Measurements from ENCODE around the gene TCF4.
"Not testable (repeated sequence)": the region's sequence is repeated elsewhere in the genome, so short reads cannot be mapped to it uniquely, and the experiment has no call there.

The TCF4 gene

GRCh38 chr18:55470826-55471225, 117.2 kb downstream of the TCF4 start:
- ChIA-PET POLR2A (no interaction called here), CTCF (interaction anchor here (0.7 kb wide), 1 partner anchor 90 kb away, joined by 4 read pairs; no protein-coding TSS in a partner anchor)
- DNase-seq (ENCODE audit: extremely low spot score), result no peak
- TF ChIP-seq ELF4 (IDR thresholded peaks at IDR 0.05) (no peak), ARNT (IDR thresholded peaks at IDR 0.05) (no peak), ZNF384 (IDR thresholded peaks at IDR 0.05) (no peak), LEF1 (IDR thresholded peaks at IDR 0.05; ENCODE audit: borderline replicate concordance) (no peak), CTBP1 (IDR thresholded peaks at IDR 0.05; ENCODE audit: borderline replicate concordance) (no peak), FOXK2 (IDR thresholded peaks at IDR 0.05) (no peak), SUZ12 (IDR thresholded peaks at IDR 0.05) (no peak), SP1 (IDR thresholded peaks at IDR 0.05) (no peak), BHLHE40 (IDR thresholded peaks at IDR 0.05; ENCODE audit: borderline replicate concordance) (no peak), PKNOX1 (IDR thresholded peaks at IDR 0.05) (no peak), FOXM1 (IDR thresholded peaks at IDR 0.05; ENCODE audit: borderline replicate concordance) (no peak), HDGF (IDR thresholded peaks at IDR 0.05; ENCODE audit: borderline replicate concordance) (no peak), TARDBP (IDR thresholded peaks at IDR 0.05) (no peak), NFRKB (IDR thresholded peaks at IDR 0.05) (no peak), FOXA1 (IDR thresholded peaks at IDR 0.05) (no peak), L3MBTL2 (conservative IDR thresholded peaks at IDR 0.05) (no peak)

GRCh38 chr18:55469134-55469533, 118.9 kb downstream of the TCF4 start:
- CTCF ChIA-PET; POLR2A ChIA-PET; DNase-seq (ENCODE audit: extremely low spot score): not testable (repeated sequence)

- ChIA-PET CTCF (interaction anchor here (0.6 kb wide), 1 partner anchor 1388 kb away, joined by 3 read pairs; no protein-coding TSS in a partner anchor), POLR2A (no interaction called here)
- no peak for DNase-seq (ENCODE audit: extremely low spot score)
- TF ChIP-seq SP1 (IDR thresholded peaks at IDR 0.05) (no peak), ARNT (IDR thresholded peaks at IDR 0.05) (no peak), HDGF (IDR thresholded peaks at IDR 0.05; ENCODE audit: borderline replicate concordance) (no peak), PKNOX1 (IDR thresholded peaks at IDR 0.05) (no peak), ELF4 (IDR thresholded peaks at IDR 0.05) (no peak), ZNF384 (IDR thresholded peaks at IDR 0.05) (no peak), FOXA1 (IDR thresholded peaks at IDR 0.05) (no peak), NFRKB (IDR thresholded peaks at IDR 0.05) (no peak), BHLHE40 (IDR thresholded peaks at IDR 0.05; ENCODE audit: borderline replicate concordance) (no peak), FOXM1 (IDR thresholded peaks at IDR 0.05; ENCODE audit: borderline replicate concordance) (no peak), LEF1 (IDR thresholded peaks at IDR 0.05; ENCODE audit: borderline replicate concordance) (no peak)
Observed at GRCh38 chr18:55466789-55467188, 121.2 kb downstream of the TCF4 start.

DNA sequence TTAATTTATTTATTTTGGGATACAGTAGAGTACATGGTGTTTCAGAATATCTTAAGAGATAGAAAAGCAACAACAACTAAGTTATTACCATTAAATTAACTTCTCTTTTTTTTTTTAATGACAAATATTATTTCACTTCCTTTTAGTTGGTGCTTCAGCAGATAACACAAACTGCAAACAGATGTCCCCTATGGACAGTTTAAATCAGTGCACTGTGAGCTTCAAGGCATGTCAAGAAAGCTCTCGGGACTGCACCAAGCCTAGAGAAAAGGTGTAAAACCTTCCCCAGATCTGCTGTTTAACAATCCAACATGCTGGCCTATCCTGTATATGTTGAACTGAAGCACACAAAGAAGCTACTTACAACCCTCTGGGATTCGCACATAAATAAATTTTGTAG, 122.7 kb downstream of the TCF4 start:
- no peak for TF ChIP-seq SP1 (IDR thresholded peaks at IDR 0.05)
- TF ChIP-seq NFRKB (IDR thresholded peaks at IDR 0.05), result no peak
- no peak for TF ChIP-seq PKNOX1 (IDR thresholded peaks at IDR 0.05)
- no peak for TF ChIP-seq TARDBP (IDR thresholded peaks at IDR 0.05)
- no peak for TF ChIP-seq FOXM1 (IDR thresholded peaks at IDR 0.05; ENCODE audit: borderline replicate concordance)
- no peak for TF ChIP-seq BHLHE40 (IDR thresholded peaks at IDR 0.05; ENCODE audit: borderline replicate concordance)
- no peak for TF ChIP-seq FOXA1 (IDR thresholded peaks at IDR 0.05)
- no peak for TF ChIP-seq ELF4 (IDR thresholded peaks at IDR 0.05)
- no peak for TF ChIP-seq CTBP1 (IDR thresholded peaks at IDR 0.05; ENCODE audit: borderline replicate concordance)
- TF ChIP-seq LEF1 (IDR thresholded peaks at IDR 0.05; ENCODE audit: borderline replicate concordance), result no peak
- TF ChIP-seq SUZ12 (IDR thresholded peaks at IDR 0.05), result no peak
- no peak for TF ChIP-seq HDGF (IDR thresholded peaks at IDR 0.05; ENCODE audit: borderline replicate concordance)
- TF ChIP-seq FOXK2 (IDR thresholded peaks at IDR 0.05), result no peak
- TF ChIP-seq L3MBTL2 (conservative IDR thresholded peaks at IDR 0.05), result no peak
- TF ChIP-seq ARNT (IDR thresholded peaks at IDR 0.05), result no peak
- TF ChIP-seq ZNF384 (IDR thresholded peaks at IDR 0.05), result no peak
- ChIA-PET CTCF (no interaction called here), POLR2A (no interaction called here)
- no peak for DNase-seq (ENCODE audit: extremely low spot score)

GRCh38 chr18:55464581-55464980, 123.4 kb downstream of the TCF4 start:
- no peak for TF ChIP-seq HDGF (IDR thresholded peaks at IDR 0.05; ENCODE audit: borderline replicate concordance)
- no peak for TF ChIP-seq LEF1 (IDR thresholded peaks at IDR 0.05; ENCODE audit: borderline replicate concordance)
- CTCF ChIA-PET, result no interaction called here
- POLR2A ChIA-PET, result no interaction called here
- DNase-seq (ENCODE audit: extremely low spot score), result no peak

- CTCF ChIA-PET, result no interaction called here
- DNase-seq (ENCODE audit: extremely low spot score), result no peak
- POLR2A ChIA-PET, result no interaction called here
- TF ChIP-seq FOXA1 (IDR thresholded peaks at IDR 0.05) (no peak), NFRKB (IDR thresholded peaks at IDR 0.05) (no peak), LEF1 (IDR thresholded peaks at IDR 0.05; ENCODE audit: borderline replicate concordance) (no peak)
Observed at GRCh38 chr18:55462652-55463051, 125.3 kb downstream of the TCF4 start.

DNA sequence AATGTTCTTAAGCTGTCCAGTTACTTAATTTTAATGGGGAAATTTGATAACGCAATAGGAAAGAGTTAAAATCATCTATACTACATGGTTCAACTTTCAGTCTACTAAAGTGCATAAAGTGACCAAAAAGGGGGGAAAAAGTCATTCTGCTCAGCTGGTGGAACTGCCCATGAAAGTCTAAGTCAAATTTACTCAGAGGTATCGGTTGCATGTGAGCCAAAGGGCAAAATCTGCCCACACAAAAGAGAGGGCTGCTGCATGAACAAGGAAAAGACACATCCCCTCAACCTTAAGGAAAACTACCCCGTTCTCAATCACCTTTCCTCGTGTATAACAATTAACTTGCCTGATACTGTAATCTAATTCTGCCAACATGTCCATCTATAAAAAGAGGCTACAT, 126.1 kb downstream of the TCF4 start:
- DNase-seq (ENCODE audit: extremely low spot score), result no peak
- ChIA-PET POLR2A (no interaction called here), CTCF (no interaction called here)
- no peak for TF ChIP-seq NFRKB (IDR thresholded peaks at IDR 0.05)

All from HEK293T (cell line).